HG02938 (cell line): ENCODE measurements around the gene PDPN.

Experiments used
- ATAC-seq: cut with Tn5 transposase; IDR thresholded peaks from one replicate; pipeline ENCODE4 v1.9.1; 2021; ENCODE audit warnings: mild to moderate bottlenecking, moderate library complexity; ENCODE audit not compliant: unreplicated experiment

The PDPN gene

GRCh38 chr1:13616234-13616633 lies 32.6 kb downstream of the PDPN start:
- no peak for ATAC-seq

GRCh38 chr1:13617108-13617507 lies 33.5 kb downstream of the PDPN start:
- no peak for ATAC-seq

GRCh38 chr1:13617773-13618172 lies 34.1 kb downstream of the PDPN start:
- no peak for ATAC-seq

- no peak for ATAC-seq
Observed at GRCh38 chr1:13618483-13618882, 34.9 kb downstream of the PDPN start.

GRCh38 chr1:13619909-13620308 lies 36.3 kb downstream of the PDPN start:
- no peak for ATAC-seq

- no peak for ATAC-seq
Observed at GRCh38 chr1:13620825-13621224, 37.2 kb downstream of the PDPN start.

- no peak for ATAC-seq
Observed at GRCh38 chr1:13622446-13622845, 38.8 kb downstream of the PDPN start.

- no peak for ATAC-seq
Observed at GRCh38 chr1:13623021-13623637, 39.5 kb downstream of the PDPN start.

GRCh38 chr1:13624526-13624925 lies 40.9 kb downstream of the PDPN start:
- no peak for ATAC-seq

- no peak for ATAC-seq
Observed at GRCh38 chr1:13627127-13627526, 43.5 kb downstream of the PDPN start.

GRCh38 chr1:13628218-13628617 lies 44.6 kb downstream of the PDPN start:
- ATAC-seq = no peak

- ATAC-seq = no peak
Observed at GRCh38 chr1:13628711-13629110, 45.1 kb downstream of the PDPN start.

- ATAC-seq = no peak
Observed at GRCh38 chr1:13642306-13643004, 58.8 kb downstream of the PDPN start.

- no peak for ATAC-seq
Observed at GRCh38 chr1:13643017-13643416, 59.4 kb downstream of the PDPN start.

GRCh38 chr1:13646521-13646920 lies 62.9 kb downstream of the PDPN start:
- ATAC-seq = no peak

- no peak for ATAC-seq
Observed at GRCh38 chr1:13651279-13651678, 67.6 kb downstream of the PDPN start.

- ATAC-seq = no peak
Observed at GRCh38 chr1:13652238-13652637, 68.6 kb downstream of the PDPN start.

GRCh38 chr1:13661539-13661938 lies 77.9 kb downstream of the PDPN start:
- no peak for ATAC-seq

GRCh38 chr1:13662493-13662892 lies 78.9 kb downstream of the PDPN start:
- no peak for ATAC-seq

- no peak for ATAC-seq
Observed at GRCh38 chr1:13663969-13664368, 80.3 kb downstream of the PDPN start.

GRCh38 chr1:13664451-13664850 lies 80.8 kb downstream of the PDPN start:
- no peak for ATAC-seq

- no peak for ATAC-seq
Observed at GRCh38 chr1:13666317-13666716, 82.7 kb downstream of the PDPN start.
